Gastrocnemius medialis (tissue), 4 donors: ENCODE results near the gene PCNX2.

Experiments used
- CTCF ChIP-seq, 5 experiments: fragments of 450-650 bp in 3 of 5; fragments of 200-600 bp in 2 of 5; sonication (generic) in 2 of 5; IDR thresholded peaks in 4 of 5; conservative IDR thresholded peaks in 1 of 5; 1 replicate in 4 of 5; 2 replicates in 1 of 5; pipeline ENCODE4 v1.5.1; 2016 to 2019; ENCODE audit warnings: antibody characterized with exemption in 5 of 5, mild to moderate bottlenecking in 3 of 5, moderate library complexity in 3 of 5
- POLR2A ChIP-seq, 2 donors: fragments of 450-650 bp; IDR thresholded peaks; one replicate each; pipeline ENCODE4 v1.6.1; 2017; ENCODE audit warnings: antibody characterized with exemption in 2 of 2, mild to moderate bottlenecking in 2 of 2, moderate library complexity in 2 of 2

- no peak for TF ChIP-seq CTCF (IDR thresholded peaks at IDR 0.05 in 4 of 5, conservative IDR thresholded peaks at IDR 0.05 in 1 of 5)
- TF ChIP-seq POLR2A (IDR thresholded peaks at IDR 0.05) = no peak
Observed at GRCh38 chr1:232996143-232996542, 299.4 kb downstream of the PCNX2 start.
